Stimulated activated CD4-positive, alpha-beta T cell treated with anti-CD3 and anti-CD28 coated beads, Interleukin-15, amount 100 ng/mL, for 24 hours (primary cell): Measurements from ENCODE around the gene IRAG1.
"Not testable (repeated sequence)": the region's sequence is repeated elsewhere in the genome, so short reads cannot be mapped to it uniquely, and the experiment has no call there.

Source experiments
- DNase-seq: peaks from one replicate; pipeline ENCODE4 v3.0.0-alpha.2; 2020

The IRAG1 gene

DNA sequence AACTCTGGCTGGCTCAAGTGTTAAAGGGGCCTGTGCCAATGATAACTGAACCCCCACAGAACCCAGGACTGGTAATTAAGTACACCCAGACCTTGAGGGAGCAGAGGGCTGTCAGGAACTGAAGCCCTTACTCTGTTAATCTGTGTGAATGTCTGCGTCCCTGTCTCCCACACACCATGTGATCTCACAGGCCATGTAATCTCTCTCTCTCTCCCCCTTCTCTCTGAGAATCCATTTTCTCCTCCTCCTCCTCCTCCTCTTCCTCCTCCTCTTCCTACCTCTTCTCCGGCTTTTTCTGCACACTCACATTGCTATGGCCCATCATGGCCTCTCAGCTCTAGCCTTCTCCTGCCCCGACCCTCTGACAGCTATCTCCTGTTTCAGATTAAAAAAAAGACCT is 14.6 kb upstream of the IRAG1 start:
- DNase-seq: no peak

DNA sequence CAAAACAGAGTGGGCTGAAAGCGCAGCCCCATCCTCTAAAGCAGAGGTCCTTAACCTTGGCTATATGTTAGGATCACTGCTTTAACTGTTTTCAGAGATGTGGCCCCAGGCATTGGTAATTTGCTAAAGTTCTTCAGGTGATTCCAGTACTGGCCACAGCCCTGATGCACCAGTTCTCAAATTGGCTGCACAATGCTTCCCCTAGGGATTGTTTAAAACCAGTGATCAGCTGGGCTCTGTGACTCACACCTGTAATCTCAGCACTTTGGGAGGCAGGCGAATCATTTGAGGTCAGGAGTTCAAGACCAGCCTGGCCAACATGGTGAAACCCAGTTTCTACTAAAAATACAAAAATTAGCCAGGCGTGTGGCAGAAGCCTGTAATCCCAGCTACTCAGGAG is 8.4 kb upstream of the IRAG1 start:
- DNase-seq: no peak

DNA sequence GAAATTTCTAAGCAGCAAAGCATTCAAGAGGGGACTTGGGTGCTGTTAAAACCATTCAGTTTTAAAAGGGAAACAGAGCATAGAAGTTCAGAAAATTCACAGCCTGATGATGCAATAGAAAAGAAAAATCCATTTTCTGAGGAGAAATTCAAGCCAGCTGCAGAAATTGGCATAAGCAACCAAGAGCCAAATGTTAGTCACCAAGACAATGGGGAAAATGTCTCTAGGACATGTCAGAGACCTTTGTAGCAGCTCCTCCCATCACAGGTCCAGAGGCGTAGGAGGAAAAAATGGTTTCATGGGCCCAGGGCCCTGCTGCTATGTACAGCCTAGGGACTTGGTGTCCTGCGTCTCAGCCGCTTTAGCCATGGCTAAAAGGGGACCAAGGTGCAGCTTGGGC is 5.5 kb upstream of the IRAG1 start:
- no peak for DNase-seq

GRCh38 chr11:10697323-10697620 is 3.7 kb upstream of the IRAG1 start:
- DNase-seq: no peak

GRCh38 chr11:10696468-10697322 is 3.1 kb upstream of the IRAG1 start:
- no peak for DNase-seq

DNA sequence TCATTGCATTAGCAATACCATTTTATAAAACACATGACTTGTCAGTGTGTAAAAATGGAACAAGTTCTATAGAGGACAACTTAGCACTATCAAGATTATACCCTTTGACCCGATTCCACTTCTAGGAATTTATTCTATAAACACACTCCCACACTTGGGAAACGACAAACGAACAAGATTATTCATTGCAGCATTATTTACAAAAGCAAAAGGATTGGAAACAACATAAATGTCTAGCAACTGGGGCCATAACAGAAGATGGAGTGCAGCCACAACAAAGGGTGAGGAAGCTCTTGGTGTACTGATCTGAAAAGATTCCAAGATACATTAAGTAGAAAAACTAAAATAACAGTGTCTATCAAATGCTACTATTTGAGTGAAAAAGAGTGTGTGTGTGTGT is 2.3 kb upstream of the IRAG1 start:
- DNase-seq: no peak

DNA sequence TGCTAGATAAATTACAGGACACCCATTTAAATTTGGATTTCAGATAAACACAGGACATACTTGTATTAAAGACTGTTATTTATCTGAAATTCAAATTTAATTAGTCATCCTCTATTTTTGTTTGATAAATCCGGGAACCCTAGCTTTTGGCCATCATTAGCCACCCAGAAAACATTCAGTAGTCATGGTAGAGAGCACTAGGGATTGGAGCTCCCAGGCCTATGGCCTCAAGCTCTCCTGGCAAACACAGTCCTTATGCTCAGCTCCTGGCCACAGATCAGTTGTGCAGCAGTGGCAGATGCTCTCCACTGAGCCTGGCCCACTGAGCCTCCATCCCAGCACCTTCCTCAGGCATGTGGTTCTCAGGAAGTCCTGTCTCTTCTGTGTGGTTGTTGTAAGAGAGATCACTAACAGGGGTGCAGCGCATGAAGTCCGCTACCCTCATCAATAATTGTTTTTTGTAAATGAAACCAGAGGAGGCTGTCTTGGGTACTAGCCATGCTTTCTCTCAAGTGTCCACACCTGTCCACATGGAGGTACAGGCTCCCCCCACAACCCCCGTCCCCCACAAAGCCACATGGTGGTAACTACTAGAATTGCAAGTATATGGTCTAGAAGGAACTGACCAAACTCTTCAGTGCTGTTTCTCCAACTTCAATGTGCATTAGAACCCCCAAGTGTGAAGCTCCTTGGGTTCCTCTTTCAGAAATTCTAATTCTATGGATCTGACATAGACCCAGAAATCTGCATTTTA is 1.1 kb upstream of the IRAG1 start:
- DNase-seq: no peak

- no peak for DNase-seq
Observed at GRCh38 chr11:10692531-10693115, 932 bp downstream of the IRAG1 start.

GRCh38 chr11:10688401-10688800 is 5.2 kb downstream of the IRAG1 start:
- peak; percentile 10 for DNase-seq

- no peak for DNase-seq
Observed at GRCh38 chr11:10686311-10686710, 7.2 kb downstream of the IRAG1 start.

- DNase-seq: no peak
Observed at GRCh38 chr11:10683429-10683828, 10.1 kb downstream of the IRAG1 start.

DNA sequence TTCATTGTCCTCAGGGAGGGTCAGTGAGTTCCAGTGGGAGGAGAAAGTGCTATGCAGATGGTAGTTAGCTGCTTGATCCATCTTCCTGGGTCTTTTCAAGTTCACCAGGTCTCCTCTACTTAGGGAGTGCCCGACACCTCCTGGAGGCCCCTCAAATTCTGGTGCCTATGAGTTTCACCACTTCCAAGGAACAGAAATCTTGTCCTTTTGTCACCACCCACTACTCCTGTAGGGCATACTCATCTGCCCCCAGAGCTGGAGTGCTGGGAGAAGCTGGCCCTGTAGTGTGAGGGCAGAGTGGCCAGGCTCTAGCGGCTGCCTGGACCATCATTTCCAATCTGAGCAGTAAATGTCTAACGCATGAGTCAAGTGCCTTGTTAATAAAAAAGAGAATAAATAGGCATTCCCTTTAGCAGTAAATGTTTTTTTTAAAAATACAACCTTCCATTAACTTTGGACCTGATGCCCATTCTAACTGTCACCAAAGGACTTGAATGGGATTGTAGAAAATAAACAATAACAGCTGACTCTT is 12.5 kb downstream of the IRAG1 start:
- DNase-seq: no peak

DNA sequence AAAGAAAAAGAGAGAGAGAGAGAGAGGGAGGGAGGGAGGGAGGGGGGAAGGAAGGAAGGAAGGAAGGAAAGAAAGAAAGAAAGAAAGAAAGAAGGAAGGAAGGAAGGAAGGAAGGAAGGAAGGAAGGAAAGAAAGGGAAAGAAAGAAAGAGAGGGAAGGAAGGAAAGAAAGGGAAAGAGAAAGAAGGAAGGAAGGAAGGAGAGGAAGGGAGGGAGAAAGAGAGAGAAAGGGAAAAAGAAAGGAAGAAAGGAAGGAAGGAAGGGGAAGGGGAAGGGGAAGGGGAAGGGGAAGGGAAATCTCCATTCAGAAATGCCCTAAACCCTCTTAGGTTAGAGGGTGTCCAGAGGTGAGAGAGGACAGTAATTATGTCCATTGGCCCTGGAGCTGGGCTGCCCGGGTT is 13.3 kb downstream of the IRAG1 start:
- DNase-seq: not testable (repeated sequence)

GRCh38 chr11:10679644-10680043 is 13.9 kb downstream of the IRAG1 start:
- no peak for DNase-seq

- DNase-seq: no peak
Observed at GRCh38 chr11:10678101-10678500, 15.5 kb downstream of the IRAG1 start.

- no peak for DNase-seq
Observed at GRCh38 chr11:10676919-10677318, 16.6 kb downstream of the IRAG1 start.

GRCh38 chr11:10674911-10675440 is 18.6 kb downstream of the IRAG1 start:
- no peak for DNase-seq

DNA sequence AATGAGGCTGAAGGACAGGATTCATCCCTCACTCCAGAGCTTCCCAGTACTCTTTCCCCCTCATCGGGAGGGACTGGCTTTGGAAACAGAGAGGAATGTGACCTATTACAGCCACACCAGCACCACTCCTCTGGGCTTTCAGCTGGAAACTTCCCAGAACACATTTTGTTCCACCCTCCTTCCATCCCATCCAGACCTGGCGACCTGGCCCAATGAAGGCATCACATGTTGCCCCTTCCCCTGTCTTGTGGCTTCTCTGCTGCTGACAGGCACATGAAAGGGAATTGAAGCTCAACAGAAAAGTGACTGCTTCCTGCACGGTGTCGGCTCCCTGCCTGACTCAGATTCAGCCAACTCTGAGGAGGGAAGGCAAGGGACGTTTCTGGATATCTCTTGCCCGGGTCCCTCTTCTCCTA is 19.1 kb downstream of the IRAG1 start:
- DNase-seq: no peak

- no peak for DNase-seq
Observed at GRCh38 chr11:10673501-10674062, 20.0 kb downstream of the IRAG1 start.

GRCh38 chr11:10670099-10670498 is 23.5 kb downstream of the IRAG1 start:
- no peak for DNase-seq

- DNase-seq: no peak
Observed at GRCh38 chr11:10669258-10670033, 24.1 kb downstream of the IRAG1 start.

DNA sequence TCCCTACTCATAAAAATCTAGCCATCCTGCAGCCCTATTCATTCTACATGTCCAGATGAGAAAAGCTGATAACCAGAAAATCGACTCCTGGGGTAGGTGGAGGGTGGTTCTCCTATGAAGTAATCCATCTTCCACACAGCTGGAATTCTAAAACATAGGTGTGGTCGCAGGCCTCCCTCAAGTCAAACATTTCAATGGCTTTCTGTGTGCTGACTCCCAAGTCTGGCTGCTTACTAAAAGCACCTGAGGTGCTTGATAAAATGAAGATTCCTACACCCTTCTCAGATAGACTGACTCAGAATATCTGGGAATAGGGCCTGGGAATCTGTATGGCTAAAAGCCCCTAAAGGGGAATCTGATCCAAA is 26.1 kb downstream of the IRAG1 start:
- no peak for DNase-seq
